Activated CD4-positive, alpha-beta memory T cell treated with anti-CD3 and anti-CD28 coated beads for 36 hours (primary cell): ENCODE measurements around the gene TSGA10. TPM values are rescaled to one million over a fixed set of nuclear protein-coding genes. Genes with fewer than 3 reads are reported as not detected.
A peak's percentile ranks its signal among the peaks of the same experiment; 100 is the strongest.

Experiments used
- CTCF ChIA-PET: fragments of 350-600 bp; sonication (Branson Sonifier 250); formaldehyde crosslinking; loops from one replicate; lab custom pipeline; 2021; ENCODE audit warnings: antibody characterized with exemption, inconsistent platforms; lab: Charles Lee
- POLR2A ChIA-PET: fragments of 350-600 bp; sonication (Branson Sonifier 250); formaldehyde crosslinking; loops from one replicate; lab custom pipeline; 2021; ENCODE audit warnings: antibody characterized with exemption; lab: Charles Lee
- DNase-seq: peaks from one replicate; pipeline ENCODE4 v3.0.0-alpha.2; 2020
- H3K27ac Mint-ChIP-seq: one replicate; pipeline ENCODE4 v1.8.0; 2021; ENCODE audit warnings: mixed read lengths
- H3K27me3 Mint-ChIP-seq: one replicate; pipeline ENCODE4 v1.8.0; 2021; ENCODE audit warnings: mixed read lengths
- H3K36me3 Mint-ChIP-seq: one replicate; pipeline ENCODE4 v1.8.0; 2021; ENCODE audit warnings: mixed read lengths
- H3K4me1 Mint-ChIP-seq: one replicate; pipeline ENCODE4 v1.8.0; 2021; ENCODE audit warnings: low read depth, mixed read lengths
- H3K4me3 Mint-ChIP-seq: one replicate; pipeline ENCODE4 v1.8.0; 2021; ENCODE audit warnings: mild to moderate bottlenecking, mixed read lengths
- H3K9me3 Mint-ChIP-seq: one replicate; pipeline ENCODE4 v1.8.0; 2021; ENCODE audit warnings: mixed read lengths
- intact Hi-C: fragments of 100-400 bp; cut with micrococcal nuclease; formaldehyde crosslinking; loops from one replicate; pipeline ENCODE4 v1.15.1; 2023
- total RNA-seq, 2 experiments: library from RNA; stranded (reverse); gene quantifications; one replicate each; pipeline ENCODE4 v1.2.3, GENCODE V29; 2021

TSGA10 gene
- total RNA-seq, 2 experiments from 2014 or later: 6.3 to 7.0 TPM

DNA sequence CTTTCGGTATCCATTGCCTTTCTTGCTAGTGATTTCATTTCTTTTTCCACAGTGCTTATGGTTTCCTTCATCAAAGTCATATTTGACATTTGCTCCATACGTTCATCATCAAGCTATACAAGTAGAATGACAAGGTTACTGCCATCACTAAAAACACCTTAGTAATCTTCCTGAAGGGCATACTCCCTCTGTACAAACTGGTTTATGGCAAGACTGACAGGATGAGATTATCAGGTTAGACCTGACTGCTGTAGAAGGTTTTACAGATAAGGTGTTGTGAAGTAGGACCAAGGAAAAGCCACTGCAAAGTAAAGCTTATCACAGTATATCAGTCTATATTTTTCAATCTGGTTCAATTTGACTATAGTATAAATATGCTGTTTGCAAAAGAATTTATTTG lies 50.7 kb downstream of the TSGA10 start:
- no peaks in the 10 kb centered on the region for H3K9me3 Mint-ChIP-seq
- intact Hi-C loops: no loop called here

DNA sequence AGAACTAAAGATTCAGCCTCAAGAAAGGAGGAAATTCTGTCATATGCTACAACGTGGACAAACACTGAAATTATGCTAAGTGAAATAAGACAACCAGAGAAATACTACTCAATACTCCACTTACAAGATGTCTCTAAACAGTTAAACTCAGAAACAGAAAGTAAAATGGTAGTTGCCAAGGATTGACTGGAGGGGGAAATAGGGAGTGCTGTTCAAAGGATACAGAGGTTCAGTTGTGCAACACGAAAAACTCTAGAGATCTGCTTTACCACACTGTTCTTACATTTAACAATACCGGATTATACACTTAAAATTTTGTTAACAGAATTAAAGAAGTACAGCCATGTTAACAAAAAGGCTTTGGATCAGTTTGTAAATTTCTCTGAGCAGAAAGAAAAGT lies 53.0 kb downstream of the TSGA10 start:
- CTCF ChIA-PET: interaction anchor here (0.6 kb wide), 1 partner anchor 39 kb away, joined by 3 read pairs; no protein-coding TSS in a partner anchor
- no peak for DNase-seq

More for the DNA sequence above, 50.7 kb downstream of the TSGA10 start:
- peaks cover 5% of the 10 kb centered on the region for H3K4me1 Mint-ChIP-seq
- ChIA-PET POLR2A (no interaction called here), CTCF (no interaction called here)
- no peaks in the 10 kb centered on the region for H3K27me3 Mint-ChIP-seq
- no peak overlapping the region for H3K4me3 Mint-ChIP-seq
- no peak overlapping the region for H3K27ac Mint-ChIP-seq
- H3K36me3 Mint-ChIP-seq: no peaks in the 10 kb centered on the region
- DNase-seq: no peak

DNA sequence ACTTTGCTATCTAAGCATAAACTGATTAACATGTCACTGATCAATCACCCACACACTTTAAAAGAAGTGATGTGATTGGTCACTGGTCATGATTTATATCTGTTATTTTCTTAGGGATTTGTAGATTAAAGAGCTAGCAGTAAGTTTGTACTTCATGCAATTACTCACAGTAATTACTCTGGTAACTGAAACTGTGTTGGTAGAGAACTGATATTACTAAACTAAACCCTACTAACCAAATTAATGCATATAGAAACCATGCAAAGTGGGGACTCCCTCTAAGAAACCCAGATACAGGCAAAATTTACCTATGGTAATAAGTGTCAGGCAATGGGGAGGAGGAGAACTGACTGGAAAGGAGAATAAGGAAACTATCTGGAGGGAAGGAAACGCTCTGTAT lies 58.0 kb downstream of the TSGA10 start:
- no peak overlapping the region for H3K4me3 Mint-ChIP-seq
- peaks cover 13% of the 10 kb centered on the region for H3K9me3 Mint-ChIP-seq
- no peak for DNase-seq
- no peak overlapping the region for H3K27ac Mint-ChIP-seq
- ChIA-PET POLR2A (no interaction called here), CTCF (interaction anchor here (0.6 kb wide), 1 partner anchor 25 kb away, joined by 3 read pairs; no protein-coding TSS in a partner anchor)
- peaks cover 1% of the 10 kb centered on the region for H3K27me3 Mint-ChIP-seq
- intact Hi-C loops: no loop called here
- H3K4me1 Mint-ChIP-seq: peaks cover 10% of the 10 kb centered on the region
- peaks cover 12% of the 10 kb centered on the region for H3K36me3 Mint-ChIP-seq

More for the DNA sequence above, 53.0 kb downstream of the TSGA10 start:
- POLR2A ChIA-PET: no interaction called here
- Mint-ChIP-seq H3K9me3 (no peaks in the 10 kb centered on the region), H3K27ac (no peak overlapping the region), H3K4me1 (peaks cover 5% of the 10 kb centered on the region), H3K4me3 (no peak overlapping the region), H3K27me3 (no peaks in the 10 kb centered on the region), H3K36me3 (no peaks in the 10 kb centered on the region)
- intact Hi-C loops: no loop called here

DNA sequence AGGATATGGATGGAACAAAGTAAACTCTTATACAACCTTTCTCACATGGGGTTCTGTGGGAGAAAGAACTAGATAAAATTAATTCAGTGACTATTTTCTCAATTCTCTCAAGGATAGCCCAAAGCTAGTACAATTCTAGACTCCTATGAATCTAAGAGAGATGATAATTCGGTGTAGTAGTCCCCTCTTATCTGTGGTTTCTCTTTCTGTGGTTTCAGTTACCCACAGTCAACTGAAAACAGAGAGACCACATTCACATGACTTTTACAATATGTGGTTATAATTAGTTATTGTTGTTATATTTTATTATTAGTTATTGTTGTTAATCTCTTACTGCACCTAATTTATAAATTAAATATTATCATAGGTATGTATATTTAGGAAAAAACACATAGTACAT lies 66.7 kb downstream of the TSGA10 start:
- intact Hi-C loops: no loop called here
- CTCF ChIA-PET: interaction anchor here (0.6 kb wide), 1 partner anchor 442 kb away, joined by 4 read pairs; no protein-coding TSS in a partner anchor
- H3K4me1 Mint-ChIP-seq: peaks cover 3% of the 10 kb centered on the region
- no peak overlapping the region for H3K4me3 Mint-ChIP-seq
- no peak overlapping the region for H3K27ac Mint-ChIP-seq
- POLR2A ChIA-PET: no interaction called here
- H3K27me3 Mint-ChIP-seq: peaks cover 8% of the 10 kb centered on the region
- no peaks in the 10 kb centered on the region for H3K9me3 Mint-ChIP-seq
- H3K36me3 Mint-ChIP-seq: peaks cover 5% of the 10 kb centered on the region
- no peak for DNase-seq

DNA sequence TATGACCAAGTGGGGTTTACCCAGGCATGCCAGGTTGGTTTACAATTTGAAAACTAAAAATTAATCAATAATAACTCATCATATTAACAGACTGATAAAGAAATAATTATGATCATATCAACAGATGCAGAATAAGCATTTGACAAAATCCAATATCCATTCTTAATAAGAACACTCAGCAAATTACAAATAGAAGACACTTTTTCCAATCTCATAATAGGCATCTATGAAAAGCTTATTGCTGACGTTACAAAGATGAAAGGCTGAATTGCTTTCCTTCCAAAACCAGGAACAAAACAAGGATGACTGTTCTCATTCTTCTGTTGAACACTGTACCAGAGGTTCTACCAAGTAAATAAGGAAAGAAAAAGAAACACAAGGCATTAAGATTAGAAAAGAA lies 68.4 kb downstream of the TSGA10 start:
- Mint-ChIP-seq H3K4me3 (no peak overlapping the region), H3K27ac (no peak overlapping the region), H3K9me3 (no peaks in the 10 kb centered on the region), H3K4me1 (peaks cover 3% of the 10 kb centered on the region), H3K27me3 (peaks cover 6% of the 10 kb centered on the region), H3K36me3 (peaks cover 3% of the 10 kb centered on the region)
- ChIA-PET CTCF (interaction anchor here (0.6 kb wide), 1 partner anchor 213 kb away, joined by 3 read pairs; no protein-coding TSS in a partner anchor), POLR2A (no interaction called here)
- DNase-seq: no peak
- intact Hi-C loops: no loop called here

DNA sequence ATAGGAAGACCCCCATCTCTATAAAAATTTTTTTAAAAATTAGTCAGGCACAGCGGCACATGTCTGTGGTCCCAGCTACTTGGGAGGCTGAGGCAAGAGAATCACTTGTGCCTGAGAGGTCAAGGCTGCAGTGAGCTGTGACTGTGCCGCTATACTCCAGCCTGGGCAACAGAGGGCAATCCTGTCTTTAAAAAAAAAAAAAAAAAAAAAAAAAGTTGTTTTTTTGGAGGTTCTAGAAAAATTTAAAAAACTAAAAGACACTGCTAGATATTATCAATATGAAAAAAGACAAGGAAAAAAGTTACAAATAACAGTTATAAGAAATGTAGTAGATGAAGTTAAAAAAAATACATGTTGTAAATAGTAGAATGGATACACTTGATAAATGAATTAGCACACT lies 69.3 kb downstream of the TSGA10 start:
- H3K4me1 Mint-ChIP-seq: peaks cover 3% of the 10 kb centered on the region
- intact Hi-C loops: loop anchor here (1.0 kb wide), 1 partner anchor 405 kb away; the partner anchor contains the start of gene REV1
- ChIA-PET POLR2A (no interaction called here), CTCF (interaction anchor here (0.6 kb wide), 1 partner anchor 361 kb away, joined by 3 read pairs; no protein-coding TSS in a partner anchor)
- no peaks in the 10 kb centered on the region for H3K9me3 Mint-ChIP-seq
- H3K27ac Mint-ChIP-seq: no peak overlapping the region
- DNase-seq: peak; percentile 12
- H3K27me3 Mint-ChIP-seq: peaks cover 6% of the 10 kb centered on the region
- no peak overlapping the region for H3K4me3 Mint-ChIP-seq
- peaks cover 3% of the 10 kb centered on the region for H3K36me3 Mint-ChIP-seq

DNA sequence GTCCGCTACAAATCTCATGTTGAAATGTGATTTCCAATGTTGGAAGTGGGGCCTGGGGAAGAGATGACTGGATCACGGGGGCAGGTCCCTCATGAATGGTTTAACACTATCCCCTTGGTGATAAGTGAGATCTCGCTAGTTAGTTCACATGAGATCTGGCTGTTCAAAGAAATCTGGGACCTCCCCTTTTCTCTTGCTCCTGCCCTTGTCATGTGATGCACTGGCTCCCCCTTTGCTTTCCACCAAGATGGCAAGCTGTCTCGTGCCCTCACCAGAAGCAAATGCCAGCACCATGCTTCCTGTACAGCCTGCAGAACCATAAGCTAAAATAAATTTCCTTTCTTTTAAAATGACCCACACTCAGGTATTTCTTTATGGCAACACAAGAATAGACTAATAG lies 70.5 kb downstream of the TSGA10 start:
- Mint-ChIP-seq H3K27me3 (peaks cover 6% of the 10 kb centered on the region), H3K27ac (no peak overlapping the region), H3K36me3 (peaks cover 3% of the 10 kb centered on the region), H3K9me3 (no peaks in the 10 kb centered on the region), H3K4me3 (no peak overlapping the region), H3K4me1 (peaks cover 3% of the 10 kb centered on the region)
- ChIA-PET POLR2A (no interaction called here), CTCF (no interaction called here)
- intact Hi-C loops: no loop called here
- DNase-seq: no peak

DNA sequence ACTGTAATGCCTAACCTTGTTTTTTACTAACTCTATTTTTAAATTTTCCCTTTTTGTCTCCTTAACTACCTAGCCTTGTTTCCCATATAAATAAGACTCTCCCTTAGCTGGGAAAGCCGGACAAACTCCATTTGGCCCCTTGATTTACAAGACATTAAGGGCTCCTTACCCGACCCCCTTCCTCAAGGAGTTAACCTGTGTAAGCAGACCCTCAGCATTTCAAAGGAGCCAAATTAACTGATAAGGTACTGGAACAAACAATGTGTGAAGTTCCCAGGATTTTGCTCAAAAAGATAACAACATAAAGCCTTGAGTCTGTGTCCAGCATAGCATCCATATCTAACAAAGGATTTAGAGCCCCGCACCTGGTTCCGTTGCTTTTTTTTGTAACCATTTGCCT lies 72.9 kb downstream of the TSGA10 start:
- ChIA-PET POLR2A (no interaction called here), CTCF (no interaction called here)
- no peak for DNase-seq
- no peak overlapping the region for H3K27ac Mint-ChIP-seq
- H3K36me3 Mint-ChIP-seq: no peaks in the 10 kb centered on the region
- intact Hi-C loops: no loop called here
- no peaks in the 10 kb centered on the region for H3K4me1 Mint-ChIP-seq
- H3K27me3 Mint-ChIP-seq: peaks cover 5% of the 10 kb centered on the region
- H3K4me3 Mint-ChIP-seq: no peak overlapping the region
- no peaks in the 10 kb centered on the region for H3K9me3 Mint-ChIP-seq

DNA sequence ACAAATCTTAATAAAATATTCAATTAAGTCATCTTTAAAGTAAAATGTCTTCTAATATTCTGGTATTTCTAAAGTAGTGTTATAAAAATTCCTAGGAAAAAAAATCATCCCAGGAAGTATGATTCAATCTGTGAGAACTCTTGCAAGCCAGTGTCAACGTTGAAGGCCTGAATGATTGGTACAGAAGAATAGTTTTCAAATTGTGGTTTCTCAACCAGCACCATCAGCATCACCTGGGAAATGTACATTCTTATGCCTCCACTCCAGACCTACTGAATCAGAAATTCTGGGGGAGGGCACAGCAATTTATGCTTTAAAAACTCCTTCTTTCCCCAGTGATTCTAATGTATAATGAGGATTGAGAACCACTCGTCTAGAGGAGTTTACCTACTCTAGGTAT lies 75.5 kb downstream of the TSGA10 start:
- ChIA-PET CTCF (interaction anchor here (1.2 kb wide), 1 partner anchor 11 kb away, joined by 3 read pairs; no protein-coding TSS in a partner anchor), POLR2A (no interaction called here)
- intact Hi-C loops: no loop called here
- Mint-ChIP-seq H3K36me3 (no peaks in the 10 kb centered on the region), H3K9me3 (no peaks in the 10 kb centered on the region), H3K27me3 (peaks cover 5% of the 10 kb centered on the region), H3K27ac (no peak overlapping the region), H3K4me3 (no peak overlapping the region), H3K4me1 (no peaks in the 10 kb centered on the region)
- no peak for DNase-seq

DNA sequence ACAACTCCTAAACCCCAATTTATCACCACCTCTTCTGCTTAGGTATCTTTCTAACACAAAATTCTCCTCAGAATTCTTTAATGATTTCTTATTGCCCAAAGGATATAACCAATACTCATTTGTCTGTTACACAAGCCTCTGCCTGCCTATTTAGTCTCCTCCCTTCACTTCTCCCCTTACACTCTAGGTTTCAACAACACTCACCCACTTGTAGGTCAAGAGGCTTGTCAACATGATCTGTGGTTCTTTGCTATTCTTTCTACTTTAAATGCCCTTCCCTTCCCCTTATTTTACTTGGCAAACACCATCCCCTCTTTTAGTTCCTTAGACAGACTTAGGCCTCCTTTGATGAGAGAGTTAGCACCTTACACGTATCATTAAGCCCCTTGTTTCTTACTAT lies 82.2 kb downstream of the TSGA10 start:
- Mint-ChIP-seq H3K4me1 (no peaks in the 10 kb centered on the region), H3K4me3 (no peak overlapping the region), H3K9me3 (no peaks in the 10 kb centered on the region), H3K27ac (no peak overlapping the region), H3K27me3 (no peaks in the 10 kb centered on the region), H3K36me3 (no peaks in the 10 kb centered on the region)
- DNase-seq: no peak
- CTCF ChIA-PET: no interaction called here
- intact Hi-C loops: no loop called here
- POLR2A ChIA-PET: no interaction called here

DNA sequence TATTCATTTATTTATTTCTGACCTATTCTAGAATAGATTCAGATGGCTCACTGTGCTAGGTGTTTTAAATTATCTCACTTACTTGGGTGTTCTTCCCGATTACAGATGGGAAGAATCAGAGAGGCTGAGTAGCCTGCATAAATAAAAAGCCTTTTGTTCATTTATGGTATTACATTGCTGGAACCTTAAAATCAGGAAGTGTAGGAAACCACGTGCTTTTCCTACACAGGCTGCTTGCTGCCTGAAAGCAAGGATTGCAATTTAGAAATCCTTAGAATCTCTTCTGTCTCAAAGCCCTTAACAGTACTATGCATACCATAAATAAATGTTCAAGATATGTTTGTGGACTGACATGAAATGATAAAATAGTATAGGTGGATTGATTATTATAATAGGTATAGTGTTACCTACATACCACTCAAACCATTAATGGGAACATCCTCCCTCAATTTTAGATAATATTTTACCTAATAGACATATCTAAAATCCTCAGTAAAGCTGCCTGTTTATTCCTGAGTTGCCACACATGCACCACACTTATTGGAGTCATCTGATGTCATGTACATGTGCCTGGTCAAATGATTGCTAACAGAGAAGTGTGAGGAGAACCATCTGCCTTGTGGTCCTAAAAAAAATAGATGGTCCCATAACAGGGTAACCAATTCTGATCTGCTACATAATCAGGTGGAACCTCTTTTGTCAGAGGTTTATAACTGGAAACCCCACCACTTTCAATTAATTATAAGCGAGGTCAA lies 86.7 kb downstream of the TSGA10 start:
- Mint-ChIP-seq H3K36me3 (no peaks in the 10 kb centered on the region), H3K9me3 (no peaks in the 10 kb centered on the region), H3K27me3 (no peaks in the 10 kb centered on the region), H3K4me3 (no peak overlapping the region), H3K4me1 (no peaks in the 10 kb centered on the region), H3K27ac (no peak overlapping the region)
- no peak for DNase-seq
- intact Hi-C loops: loop anchor here (2.0 to 10.0 kb wide), 3 partner anchors 133 to 333 kb away; partner anchors contain the start of genes CRACDL and MGAT4A
- ChIA-PET CTCF (interaction anchor here (0.7 to 2.4 kb wide), 3 partner anchors 107 to 490 kb away, joined by 3 to 11 read pairs (median 5); no protein-coding TSS in a partner anchor), POLR2A (no interaction called here)

DNA sequence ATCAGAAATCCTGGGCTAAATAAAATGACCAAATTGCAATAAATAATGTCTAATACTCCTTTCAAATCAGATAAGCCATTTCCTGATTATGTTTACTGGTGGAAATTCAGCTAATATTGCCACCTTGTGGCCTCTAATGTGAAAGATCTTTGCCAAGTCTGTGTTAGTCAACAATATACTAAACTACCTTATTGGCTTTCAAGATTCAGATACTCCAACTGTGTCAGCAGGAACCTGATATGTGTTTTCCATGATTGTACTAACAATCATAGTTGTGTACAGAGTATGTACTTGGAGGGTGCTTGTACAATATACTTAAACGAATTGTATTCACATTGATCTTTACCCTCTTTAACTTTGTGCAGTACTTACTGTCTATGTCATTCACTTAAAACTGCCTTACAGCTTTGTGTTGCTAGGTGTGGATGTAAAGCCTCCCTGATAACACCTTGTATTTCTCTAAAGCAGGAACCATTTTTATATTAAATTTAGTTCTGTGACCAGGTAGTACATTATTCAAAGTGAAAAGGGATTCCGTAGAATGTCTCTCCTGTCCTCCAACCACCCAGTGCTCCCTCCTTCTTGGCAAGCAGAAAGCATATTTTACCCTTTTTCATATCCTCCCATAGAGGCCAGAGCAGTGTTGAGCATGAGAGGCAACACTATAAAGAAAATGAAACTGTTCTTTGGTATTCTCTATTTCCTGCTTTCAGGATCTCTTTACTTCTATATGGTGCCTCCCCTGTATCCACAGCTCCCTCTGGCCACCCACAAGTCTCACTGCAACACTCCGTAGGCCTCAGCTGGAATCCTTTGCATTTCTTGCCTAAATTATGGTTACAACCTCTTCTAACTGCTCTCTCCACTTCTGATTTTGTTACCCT lies 88.4 kb downstream of the TSGA10 start:
- Mint-ChIP-seq H3K9me3 (no peaks in the 10 kb centered on the region), H3K27me3 (no peaks in the 10 kb centered on the region), H3K4me1 (no peaks in the 10 kb centered on the region), H3K36me3 (no peaks in the 10 kb centered on the region), H3K27ac (no peak overlapping the region), H3K4me3 (no peak overlapping the region)
- intact Hi-C loops: loop anchor here (1.0 to 10.0 kb wide), 5 partner anchors 113 to 417 kb away; partner anchors contain the start of genes CRACDL and MGAT4A
- CTCF ChIA-PET: interaction anchor here (0.5 to 2.4 kb wide), 8 partner anchors 45 to 484 kb away, joined by 3 to 11 read pairs (median 4); partner anchors contain the start of gene C2orf15
- POLR2A ChIA-PET: no interaction called here
- DNase-seq: peak; percentile 46
